ENCODE data around the gene GRK6. TPM values are rescaled to one million over a fixed set of nuclear protein-coding genes. Genes with fewer than 3 reads are reported as not detected.

Gene GRK6
- polyA plus RNA-seq (22.6 and 26.5 TPM in 2 replicates), polyA minus RNA-seq (38.1 and 38.5 TPM in 2 replicates)

- Histone ChIP-seq H3K9me2 (ENCODE audit: insufficient read depth, low read length) (no peaks in the 10 kb centered on the region), H3K4me3 (ENCODE audit: low read length) (peak within 1 kb of the TSS; percentile 94), H3K27ac (ENCODE audit: low read length) (peak within 1 kb of the TSS; percentile 88), H2AFZ (ENCODE audit: low read depth, low read length) (peak within 1 kb of the TSS; percentile 73), H3K9me3 (ENCODE audit: low read length) (no peaks in the 10 kb centered on the region), H3K4me2 (ENCODE audit: low read length) (peak within 1 kb of the TSS; percentile 77), H3F3A (ENCODE audit: insufficient read depth, low read length, poor library complexity, severe bottlenecking) (no peaks in the 10 kb centered on the region), H4K20me1 (ENCODE audit: insufficient read depth) (no peaks in the 10 kb centered on the region), H3K9ac (ENCODE audit: low read length) (peak within 1 kb of the TSS; percentile 83), H3K36me3 (ENCODE audit: insufficient read depth, low read length) (no peaks in the 10 kb centered on the region), H3K27me3 (ENCODE audit: insufficient read depth, low read depth, low read length) (no peaks in the 10 kb centered on the region), H3K79me2 (replicated peaks; ENCODE audit: insufficient read depth, low read length) (peaks cover 18% of the 10 kb centered on the region)
- peak; percentile 46 for TF ChIP-seq SMC3 (conservative IDR thresholded peaks at IDR 0.05; ENCODE audit: poor library complexity)
- TF ChIP-seq TAF1 (IDR thresholded peaks at IDR 0.05; ENCODE audit: low read depth): no peak
- peak; percentile 40 for TF ChIP-seq POLR2AphosphoS5 (IDR thresholded peaks at IDR 0.05)
- TF ChIP-seq EP300 (conservative IDR thresholded peaks at IDR 0.05; ENCODE audit: poor library complexity, severe bottlenecking): no peak
- TF ChIP-seq RAD21 (conservative IDR thresholded peaks at IDR 0.05): peak; percentile 51
- TF ChIP-seq CTCF (IDR thresholded peaks at IDR 0.05; ENCODE audit: poor library complexity, severe bottlenecking): no peak
- TF ChIP-seq REST (IDR thresholded peaks at IDR 0.05; ENCODE audit: borderline replicate concordance): no peak
- TF ChIP-seq MXI1 (conservative IDR thresholded peaks at IDR 0.05; ENCODE audit: poor library complexity, severe bottlenecking): peak; percentile 70
- TF ChIP-seq EZH2 (IDR thresholded peaks at IDR 0.05; ENCODE audit: borderline replicate concordance, insufficient read depth, low read length, poor library complexity, severe bottlenecking): no peak
Observed at GRCh38 chr5:177426566-177427210, at the start of gene GRK6. Gene GRK6 (plus strand): TSS chr5:177426676. CDS start chr5:177426846, 170 bp downstream.

GRCh38 chr5:177377851-177378776, 48.4 kb upstream of the GRK6 start:
- TF ChIP-seq RAD21 (conservative IDR thresholded peaks at IDR 0.05) (no peak), REST (IDR thresholded peaks at IDR 0.05; ENCODE audit: borderline replicate concordance) (no peak)

More at GRCh38 chr5:177377851-177378776, 48.4 kb upstream of the GRK6 start:
- Histone ChIP-seq H3F3A (ENCODE audit: insufficient read depth, low read length, poor library complexity, severe bottlenecking) (no peaks in the 10 kb centered on the region), H4K20me1 (ENCODE audit: insufficient read depth) (no peaks in the 10 kb centered on the region), H3K27me3 (ENCODE audit: insufficient read depth, low read depth, low read length) (no peaks in the 10 kb centered on the region), H2AFZ (ENCODE audit: low read depth, low read length) (no peak overlapping the region), H3K79me2 (replicated peaks; ENCODE audit: insufficient read depth, low read length) (no peaks in the 10 kb centered on the region), H3K9me3 (ENCODE audit: low read length) (no peaks in the 10 kb centered on the region), H3K27ac (ENCODE audit: low read length) (no peak overlapping the region), H3K9ac (ENCODE audit: low read length) (no peak overlapping the region), H3K36me3 (ENCODE audit: insufficient read depth, low read length) (no peaks in the 10 kb centered on the region), H3K9me2 (ENCODE audit: insufficient read depth, low read length) (no peaks in the 10 kb centered on the region), H3K4me2 (ENCODE audit: low read length) (no peak overlapping the region), H3K4me3 (ENCODE audit: low read length) (no peak overlapping the region)

All from neural cell (in vitro differentiated cells).